GM19035 (cell line): ENCODE measurements around the gene ANKRD39.

Experiments used
- ATAC-seq: cut with Tn5 transposase; IDR thresholded peaks from one replicate; pipeline ENCODE4 v1.9.1; 2021; ENCODE audit not compliant: unreplicated experiment

Gene ANKRD39

DNA sequence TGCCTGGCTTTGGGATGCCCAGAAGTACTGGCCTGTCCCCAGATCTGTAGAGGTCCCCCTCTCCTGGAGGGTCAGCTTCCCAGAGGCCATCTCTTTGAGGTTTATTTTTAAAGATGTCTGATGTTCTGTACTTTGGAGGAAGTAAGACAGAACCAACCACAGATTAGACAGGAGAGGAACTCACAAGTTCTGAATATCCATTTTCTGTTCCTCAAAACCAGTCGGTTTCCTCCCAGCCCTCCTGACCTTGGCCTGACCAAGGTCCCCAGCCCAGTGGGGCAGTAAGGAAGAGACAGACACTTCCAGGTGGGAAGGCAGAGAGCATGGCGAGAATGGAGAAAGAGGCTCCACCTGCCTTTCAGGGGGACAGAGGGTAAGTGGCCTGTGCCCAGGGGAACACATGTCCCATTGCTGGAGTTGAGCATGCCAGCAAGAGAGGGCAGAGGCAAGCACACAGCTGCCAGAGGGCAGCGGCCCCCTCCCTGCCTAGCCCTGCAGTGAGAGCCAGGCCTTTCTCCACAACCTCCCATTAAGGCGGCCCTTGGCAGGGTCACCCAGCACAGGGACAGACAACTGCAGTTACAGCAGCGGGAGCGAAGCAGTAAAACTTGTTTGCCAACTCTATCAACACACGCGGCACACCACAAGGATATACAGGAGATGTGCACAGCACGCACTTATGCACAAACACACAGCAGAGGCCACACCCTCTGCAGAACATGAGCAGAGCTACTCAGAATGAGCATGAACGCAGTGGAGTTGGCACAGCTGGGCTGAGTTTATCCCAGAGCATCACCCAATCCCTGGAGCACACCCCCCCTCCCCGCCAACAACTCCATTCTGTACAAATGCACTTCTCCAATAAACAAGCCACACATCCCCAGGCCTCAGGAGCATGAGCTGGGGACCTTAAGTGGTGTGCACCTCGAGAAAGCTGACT lies 30.5 kb upstream of the ANKRD39 start:
- ATAC-seq: no peak

DNA sequence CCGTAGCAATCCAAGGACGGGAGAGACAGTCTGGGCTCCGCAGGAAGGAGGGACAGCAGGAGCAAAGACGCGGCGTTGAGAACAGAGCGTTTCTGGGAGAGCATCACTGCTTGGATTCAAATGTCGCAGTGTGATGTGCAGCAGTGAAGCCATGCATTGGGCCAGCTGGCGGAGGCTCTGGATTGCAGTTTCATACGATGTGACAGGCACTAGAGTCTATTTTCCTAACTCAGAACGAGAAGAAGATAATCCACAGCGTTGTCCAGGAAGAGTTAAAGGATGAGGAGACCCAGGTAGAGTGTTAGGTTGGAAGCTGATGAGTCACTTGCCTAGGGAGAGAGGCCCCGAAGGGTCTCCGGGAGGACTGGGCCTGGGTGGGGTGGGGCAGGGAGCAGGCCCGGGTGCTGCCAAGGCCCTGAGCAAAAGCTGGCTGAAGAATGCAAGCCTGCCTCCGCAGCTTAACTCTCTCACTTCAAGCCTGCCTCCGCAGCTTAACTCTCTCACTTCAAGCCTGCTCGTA lies 29.7 kb upstream of the ANKRD39 start:
- no peak for ATAC-seq

DNA sequence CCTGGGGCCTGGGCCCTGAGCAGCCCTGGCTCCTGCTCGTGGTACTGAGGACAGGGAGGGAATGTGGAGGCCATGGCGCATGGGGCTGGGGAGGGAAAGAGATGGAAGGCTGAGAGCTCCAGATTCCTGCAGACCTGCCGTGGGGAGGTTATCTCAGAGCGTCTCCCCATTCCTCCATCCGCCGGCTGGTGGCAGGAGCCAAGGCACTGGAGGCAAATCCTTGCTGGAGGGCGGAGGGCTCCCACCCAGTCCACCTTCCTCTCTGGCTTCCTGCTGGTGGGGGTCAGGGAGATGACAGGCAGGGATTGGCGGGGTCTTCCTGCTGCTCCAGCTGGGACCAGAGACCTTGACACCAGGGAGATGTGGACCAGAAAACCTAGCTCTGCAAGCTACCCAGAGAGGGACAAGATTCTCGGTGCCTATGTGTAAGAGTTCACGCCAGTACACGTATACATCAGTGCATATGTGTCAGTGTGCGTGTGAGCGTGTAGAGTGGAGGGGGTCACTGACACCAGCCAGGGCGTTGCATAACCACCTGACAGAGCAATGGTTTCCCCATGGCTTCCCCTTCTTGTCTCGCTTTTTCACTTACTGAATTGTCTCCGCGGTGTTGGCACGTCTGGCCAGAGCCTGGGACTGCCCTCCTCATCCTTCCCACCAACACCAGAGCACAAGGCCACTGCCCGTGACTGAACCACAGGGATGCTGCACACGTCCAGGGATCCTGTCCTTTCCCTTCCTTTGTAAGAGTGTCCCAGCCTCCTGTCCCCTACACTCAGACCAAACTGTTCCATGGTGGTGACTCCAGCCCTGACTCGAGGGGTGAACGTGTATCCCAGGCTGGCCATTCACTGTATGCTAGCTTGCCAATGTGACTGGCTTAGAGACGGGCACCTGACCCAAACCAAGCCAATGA lies 27.9 kb upstream of the ANKRD39 start:
- no peak for ATAC-seq

DNA sequence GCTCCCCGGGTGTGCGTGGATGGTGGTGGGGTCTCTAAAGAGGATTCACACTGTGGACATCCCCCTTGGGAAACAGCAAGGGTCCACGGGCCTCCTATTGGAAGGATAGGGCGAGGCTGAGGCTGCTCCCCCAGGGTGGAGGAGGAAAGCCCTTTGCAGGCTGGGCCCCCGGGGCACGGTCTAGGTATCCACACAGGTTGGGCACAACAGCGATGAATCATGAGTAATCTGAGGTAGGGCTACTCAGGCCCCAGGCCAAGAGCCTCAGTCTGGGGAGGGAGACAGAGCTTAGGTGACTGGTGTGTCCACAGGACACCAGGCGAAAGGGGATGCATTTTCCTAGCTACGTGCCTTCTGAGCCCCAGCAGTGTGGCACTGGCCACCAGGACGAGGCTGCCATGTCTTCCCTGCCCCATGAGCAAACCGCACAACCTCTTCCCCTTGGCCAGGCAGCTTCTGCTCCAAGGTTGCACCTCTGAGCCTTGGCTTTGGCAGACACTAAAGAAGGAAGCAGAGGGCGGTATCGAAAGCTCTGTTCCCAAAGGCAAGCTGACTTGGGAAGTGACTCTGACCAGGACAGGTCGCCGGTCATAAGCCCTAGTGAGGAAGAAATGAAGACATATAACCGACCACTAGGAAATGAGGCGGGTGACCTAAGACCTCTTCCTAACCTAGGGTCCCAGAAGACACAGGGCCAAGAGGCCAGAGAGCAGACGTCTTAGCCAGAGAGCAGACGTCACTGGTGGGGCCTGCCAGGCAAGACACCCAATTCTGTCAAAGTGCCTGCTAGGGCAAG lies 26.7 kb upstream of the ANKRD39 start:
- ATAC-seq: no peak

DNA sequence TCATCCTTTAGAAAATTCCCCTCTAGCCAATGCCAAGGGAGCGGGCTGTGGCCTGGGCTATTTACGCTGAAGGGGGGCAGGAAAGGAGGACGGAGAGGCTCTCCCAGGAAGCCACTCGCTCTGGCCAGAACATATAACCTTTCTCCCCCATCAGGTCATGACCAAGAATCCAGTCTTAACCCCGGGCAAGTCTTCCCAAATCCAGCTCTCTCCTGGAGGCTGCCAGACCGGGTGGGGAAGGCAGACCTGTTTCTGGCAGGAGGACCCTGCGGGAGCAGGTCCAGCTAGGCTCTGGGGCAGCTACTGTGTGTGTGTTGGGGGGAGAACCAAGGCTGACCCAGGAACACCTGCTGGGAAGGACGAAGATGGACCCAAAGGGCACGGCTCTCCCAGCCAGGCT lies 25.5 kb upstream of the ANKRD39 start:
- ATAC-seq: no peak

DNA sequence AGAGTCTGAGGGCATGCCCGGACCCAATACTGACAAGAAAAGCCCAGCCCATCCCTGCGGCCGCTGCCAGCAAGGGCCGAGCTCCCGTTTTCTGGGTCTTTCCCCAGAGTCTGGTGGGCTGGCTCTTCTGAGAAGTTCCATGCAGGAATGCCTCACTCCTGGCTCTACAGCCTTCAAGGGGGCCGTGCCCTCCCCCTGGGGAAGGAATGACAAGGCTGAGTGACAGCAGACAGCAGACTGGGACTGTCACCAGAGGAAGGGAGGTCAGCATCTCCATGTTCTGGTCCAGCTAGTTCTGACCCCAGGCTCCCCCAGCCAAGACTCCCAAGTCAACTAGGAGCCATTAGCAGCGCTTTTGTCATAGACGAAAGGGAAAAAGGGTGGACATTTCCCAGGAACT lies 25.1 kb upstream of the ANKRD39 start:
- no peak for ATAC-seq

DNA sequence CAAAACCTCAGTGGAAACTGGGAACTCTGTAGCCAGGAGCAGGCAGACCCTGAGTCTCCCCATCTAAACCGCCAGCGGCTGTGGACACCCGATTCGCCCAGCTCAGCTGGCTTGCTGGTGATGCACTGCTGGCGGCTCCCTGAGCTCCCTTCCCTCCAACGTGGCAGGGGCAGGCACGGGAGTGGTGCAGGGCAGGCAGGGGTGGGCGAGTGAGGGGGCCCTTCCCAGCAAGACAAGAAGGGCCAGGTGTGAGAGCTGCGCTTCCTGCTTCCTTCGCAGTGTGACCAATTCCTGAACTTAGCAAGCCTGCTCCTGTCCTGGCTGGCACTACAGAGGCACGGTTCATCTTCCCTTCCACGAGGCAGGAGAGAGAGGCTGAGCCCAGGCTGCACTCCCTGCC lies 24.4 kb upstream of the ANKRD39 start:
- no peak for ATAC-seq

DNA sequence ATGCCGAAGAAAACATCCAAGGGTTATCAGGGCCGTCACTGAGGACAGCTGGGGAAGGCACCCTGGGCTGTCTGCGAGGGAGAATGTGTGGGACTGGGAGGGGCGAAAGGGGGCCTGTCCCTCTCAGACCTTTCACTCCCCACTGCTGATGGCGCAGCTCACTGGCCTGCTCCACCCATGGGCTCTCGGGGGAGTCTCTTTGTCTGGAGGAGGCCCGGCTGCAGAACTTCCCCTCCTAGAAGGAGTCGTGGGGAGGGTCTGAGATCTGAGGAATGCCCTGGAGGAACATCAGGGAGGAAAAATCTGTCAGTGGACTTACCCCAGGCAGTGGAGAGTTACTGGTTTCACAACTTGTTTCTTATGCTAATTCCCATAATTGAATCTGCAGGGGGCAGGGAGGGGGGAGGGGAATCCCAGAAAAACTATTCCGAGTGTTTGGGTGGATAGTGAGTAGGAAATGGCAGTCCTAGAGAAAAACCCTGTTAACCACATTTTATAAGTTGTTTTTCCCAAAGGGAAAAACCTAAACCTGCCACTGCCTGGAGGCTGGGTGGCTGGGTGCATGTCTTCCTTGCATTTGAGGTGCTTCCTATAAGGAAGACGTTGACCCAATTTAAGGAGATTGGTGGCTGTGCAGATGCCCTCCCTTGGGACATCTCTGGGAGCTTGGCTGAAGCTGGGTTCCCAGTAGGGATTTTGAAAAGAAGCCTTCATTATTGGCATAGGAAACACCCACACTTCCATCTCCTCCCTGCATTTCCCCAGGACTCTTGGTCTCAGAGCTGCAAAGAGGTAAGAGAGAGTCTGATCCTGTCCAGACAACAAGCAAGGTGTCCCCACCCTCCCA lies 23.8 kb upstream of the ANKRD39 start:
- no peak for ATAC-seq

DNA sequence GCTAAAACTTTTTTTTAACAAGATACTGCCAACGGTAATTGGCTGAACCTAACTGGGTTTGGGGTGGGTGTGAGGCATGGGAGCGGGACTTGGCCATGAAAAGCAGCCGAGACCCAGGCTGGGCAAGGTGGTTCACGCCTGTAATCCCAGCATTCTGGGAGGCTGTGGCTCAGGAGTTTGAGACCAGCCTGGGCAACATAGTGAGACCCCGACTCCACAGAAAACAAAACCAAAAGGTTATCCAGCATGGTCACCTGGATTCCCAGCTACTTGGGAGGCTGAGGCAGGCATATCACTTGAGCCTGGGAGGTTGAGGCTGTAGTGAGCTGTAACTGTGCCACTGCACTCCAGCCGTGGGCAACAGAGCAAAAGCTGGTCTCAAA lies 23.1 kb upstream of the ANKRD39 start:
- ATAC-seq: no peak

DNA sequence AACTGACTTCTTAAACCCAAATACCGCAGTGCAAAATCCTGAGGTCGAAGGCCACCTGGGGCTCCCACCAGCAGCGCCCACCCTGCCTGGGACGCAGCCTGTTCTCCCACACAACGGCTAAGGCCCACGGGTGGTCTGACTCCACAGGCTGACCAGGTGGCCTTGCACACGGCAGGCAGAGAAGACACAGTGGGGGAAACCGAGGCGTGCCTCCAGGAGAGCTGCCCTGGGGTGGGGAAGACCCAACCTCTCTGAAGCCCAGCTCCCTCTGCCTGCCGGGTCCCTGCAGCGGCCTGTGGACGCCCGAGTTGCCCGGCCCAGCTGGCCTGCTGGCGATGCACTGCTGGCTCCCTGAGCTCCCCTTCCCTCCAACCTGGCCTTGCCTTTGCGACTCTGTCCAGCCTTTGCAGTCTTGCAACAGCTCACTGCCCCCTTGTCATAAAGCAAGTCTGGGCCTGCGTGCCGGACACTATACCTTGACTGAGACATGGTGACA lies 21.8 kb upstream of the ANKRD39 start:
- ATAC-seq: no peak

DNA sequence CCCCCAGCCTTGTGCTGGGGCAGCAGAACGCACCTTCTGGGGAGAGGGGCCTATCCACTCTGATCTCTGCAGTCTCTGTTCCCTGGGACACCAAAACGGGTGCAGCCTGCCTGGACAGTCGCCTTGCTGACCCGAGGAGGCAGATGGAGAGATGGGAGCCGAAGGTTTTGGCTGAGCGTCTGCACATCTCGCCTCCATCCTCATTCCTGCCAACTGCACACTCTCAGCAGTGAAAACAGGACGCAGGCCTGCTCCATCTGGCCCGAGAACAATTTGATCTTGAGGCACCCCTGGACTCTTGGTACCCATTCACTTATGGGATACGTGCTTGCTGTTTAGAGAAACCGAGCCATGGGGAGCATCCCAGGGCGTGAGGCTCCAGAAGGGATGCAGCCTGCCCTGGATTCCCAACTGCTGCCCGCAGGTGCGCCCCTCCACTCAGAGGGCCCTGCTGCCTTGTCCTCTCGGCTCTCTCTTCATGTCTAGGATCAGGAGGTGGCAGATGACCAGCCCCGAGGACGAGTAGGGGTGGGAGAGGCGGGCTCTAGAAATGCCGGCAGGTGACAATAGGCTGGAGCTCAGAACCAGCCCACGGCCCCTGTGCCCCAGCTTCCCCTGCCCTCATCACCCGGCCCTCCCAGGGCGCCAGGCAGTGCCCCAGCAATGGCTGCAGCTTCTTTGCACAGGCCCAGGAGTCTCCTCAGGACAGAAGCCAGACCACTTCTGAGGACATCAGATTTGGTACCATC lies 21.2 kb upstream of the ANKRD39 start:
- ATAC-seq: no peak

DNA sequence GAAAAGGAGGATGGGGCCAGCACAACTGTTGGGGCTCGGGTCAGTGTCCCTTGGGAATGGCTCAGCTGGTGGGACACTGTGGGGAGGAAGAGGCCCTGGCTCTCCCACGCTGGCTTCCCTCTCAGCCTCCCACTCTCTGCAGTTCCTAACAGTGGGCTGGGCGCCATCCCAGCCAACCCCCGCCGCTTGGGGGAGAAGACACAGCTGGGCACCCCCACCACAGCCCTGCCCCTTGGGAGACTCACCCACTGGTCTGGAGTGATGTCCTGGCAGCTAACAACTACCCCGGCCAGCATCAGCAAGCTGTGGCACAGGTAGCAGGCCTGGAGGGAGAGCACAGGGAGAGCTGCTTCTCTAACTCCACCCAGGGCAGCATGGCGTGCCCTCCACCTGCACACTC lies 20.4 kb upstream of the ANKRD39 start:
- ATAC-seq: no peak

DNA sequence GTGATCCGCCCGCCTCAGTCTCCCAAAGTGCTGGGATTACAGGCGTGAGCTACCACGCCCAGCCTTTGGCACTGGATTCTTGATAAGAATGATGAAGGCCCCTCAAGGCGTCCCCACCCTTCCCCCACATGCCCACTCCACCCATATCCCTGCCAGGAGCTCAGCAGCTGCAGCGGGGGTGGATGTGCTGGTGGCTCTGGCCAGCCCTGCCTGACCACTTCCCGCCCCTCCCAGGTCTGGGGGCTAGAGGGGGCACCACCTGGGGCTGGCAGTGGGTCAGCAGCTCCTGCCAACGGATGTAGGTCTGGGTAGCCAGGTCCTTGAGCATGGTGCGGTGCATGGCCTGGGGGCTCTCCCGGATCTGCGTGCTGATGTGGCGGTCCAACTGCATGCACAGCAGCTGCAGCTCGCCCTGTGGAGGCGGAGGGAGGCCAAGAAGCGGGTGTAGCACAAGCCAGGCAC lies 19.8 kb upstream of the ANKRD39 start:
- no peak for ATAC-seq

DNA sequence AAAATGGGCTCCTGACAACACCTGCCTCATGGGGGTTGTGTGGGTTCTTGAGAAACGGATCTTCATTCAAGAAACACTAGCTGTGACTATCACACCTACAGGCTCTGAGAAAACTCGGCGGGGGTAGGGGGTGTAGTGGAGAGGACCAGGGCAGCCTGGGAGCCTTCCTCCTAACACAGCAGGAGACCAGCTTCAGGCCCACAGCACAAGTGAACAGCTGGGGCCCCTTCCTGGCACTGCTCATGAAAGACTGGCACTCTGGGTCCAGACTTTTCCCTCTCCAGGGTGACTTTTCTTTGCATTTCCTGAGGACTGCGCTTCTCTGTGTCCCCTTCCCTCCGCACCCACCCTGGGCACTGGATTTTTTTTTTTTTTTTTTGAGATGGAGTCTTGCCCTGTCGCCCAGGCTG lies 19.2 kb upstream of the ANKRD39 start:
- no peak for ATAC-seq

DNA sequence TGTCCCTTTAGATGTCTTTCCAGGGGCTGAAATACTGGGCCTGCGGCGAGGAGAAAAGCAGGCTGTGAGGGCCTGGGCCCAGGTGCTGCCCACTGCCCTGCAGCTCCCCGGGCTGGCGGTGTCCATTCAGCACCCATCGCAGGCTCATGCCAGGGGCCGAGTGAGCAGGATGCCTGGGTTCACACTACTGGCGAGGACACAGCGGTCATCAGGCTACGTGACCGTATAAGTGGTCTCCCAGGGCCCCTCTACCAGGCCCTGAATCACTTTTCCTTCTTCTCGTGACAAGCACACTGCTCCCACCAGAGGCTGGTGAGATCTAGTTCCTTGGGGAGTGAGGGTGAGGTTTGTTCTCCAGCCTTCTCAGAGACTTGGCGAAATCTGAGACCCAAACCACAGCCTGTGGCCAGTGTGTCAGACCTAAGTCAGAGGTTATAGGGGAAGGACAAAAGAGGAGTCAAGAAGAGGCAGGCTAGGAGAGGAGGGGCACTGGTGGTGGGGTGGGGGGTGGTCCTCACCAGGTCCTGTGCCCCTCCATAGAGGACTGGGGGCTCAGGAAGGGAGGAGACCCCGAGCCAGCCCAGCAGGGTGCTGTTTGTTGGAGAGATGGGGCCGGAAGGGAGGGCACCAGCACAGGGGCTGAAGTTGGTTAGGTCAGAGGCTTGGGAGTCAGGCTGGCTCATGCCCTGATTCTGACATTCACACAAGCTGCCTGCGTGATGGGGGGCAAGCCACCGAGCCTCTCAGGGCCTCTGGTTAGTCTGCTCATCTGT lies 18.6 kb upstream of the ANKRD39 start:
- no peak for ATAC-seq

DNA sequence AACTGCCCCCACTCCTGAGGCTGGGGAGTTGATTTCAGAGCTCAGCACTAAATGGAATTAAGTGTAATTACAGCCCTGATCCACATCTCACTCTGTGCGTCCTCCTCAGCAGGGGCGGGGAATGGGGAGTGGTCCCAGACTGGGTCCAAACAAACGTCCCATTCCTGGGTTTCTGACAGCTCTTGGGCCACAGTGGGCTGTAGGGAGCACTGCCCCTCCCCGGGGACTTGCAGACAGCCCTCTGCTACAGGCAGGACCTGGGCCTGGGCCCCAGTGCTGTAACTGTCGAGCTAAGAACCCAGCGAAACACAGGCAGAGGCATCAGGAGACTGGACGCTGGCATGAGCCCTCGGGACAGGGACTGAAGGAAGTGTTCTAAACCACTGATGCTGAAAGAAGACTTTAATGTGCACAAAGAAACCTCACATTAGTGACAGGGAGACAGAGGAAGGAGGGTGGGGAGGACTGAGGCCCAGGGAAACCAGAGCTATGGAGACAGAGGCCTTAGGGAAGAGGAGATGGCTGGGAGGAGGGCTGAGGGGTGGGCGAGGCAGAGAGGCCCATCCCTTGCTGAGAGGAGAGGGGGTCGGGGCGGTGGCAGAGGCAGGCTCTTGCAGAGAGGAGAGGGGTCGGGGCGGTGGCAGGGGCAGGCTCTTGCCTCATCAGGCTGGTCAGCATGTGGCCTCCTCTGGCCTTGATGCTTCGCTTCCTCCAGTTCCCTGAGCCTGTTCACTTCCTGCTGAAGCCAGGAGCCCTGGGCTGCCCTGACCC lies 17.9 kb upstream of the ANKRD39 start:
- no peak for ATAC-seq

DNA sequence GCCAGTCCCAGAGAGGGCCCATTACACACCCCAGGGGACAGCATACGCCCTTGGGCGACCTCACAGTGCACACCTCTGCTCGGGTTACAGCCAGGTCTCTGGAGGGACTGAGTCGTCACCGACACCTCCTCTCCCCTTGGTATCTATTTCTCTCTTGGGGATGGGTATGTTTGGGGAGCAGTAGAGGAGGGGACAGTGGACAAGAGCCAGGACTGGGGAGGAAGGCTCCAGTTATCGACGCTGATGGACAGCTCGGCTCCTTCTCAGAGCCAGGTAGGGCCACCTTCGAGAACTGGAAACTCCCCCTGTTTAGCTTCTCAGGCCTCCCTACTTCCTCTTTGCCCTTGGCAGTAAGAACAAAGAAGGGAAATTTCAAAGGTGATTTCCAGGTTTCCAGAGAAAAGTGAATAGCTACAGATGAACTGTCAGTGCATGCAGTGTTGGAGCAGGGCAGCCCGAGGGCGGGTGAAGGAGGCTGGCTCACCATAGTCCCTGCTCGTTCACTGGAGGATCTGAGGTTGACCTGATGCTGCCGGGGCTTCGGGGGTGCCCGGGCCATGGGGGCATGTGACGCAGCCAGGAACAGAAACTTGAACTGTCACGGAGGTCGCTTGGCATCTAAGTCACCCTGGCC lies 16.5 kb upstream of the ANKRD39 start:
- ATAC-seq: peak; percentile 54
